OCI-LY1 (cell line): Measurements from ENCODE around the gene DMD.

Source experiments
- EZH2 ChIP-seq: fragments of 200-600 bp; sonication (generic), shearing (Covaris generic); IDR thresholded peaks from 2 replicates; pipeline ENCODE4 v1.8.0; 2017; ENCODE audit warnings: borderline replicate concordance, mixed run types, mild to moderate bottlenecking, antibody characterized with exemption, low read length, moderate library complexity, mixed read lengths
- TF ChIP-seq, protein P1 (sequence below): fragments of 200-600 bp; sonication (generic), shearing (Covaris generic); IDR thresholded peaks from 2 replicates; pipeline ENCODE4 v1.5.1; 2017; ENCODE audit warnings: mild to moderate bottlenecking, antibody characterized with exemption, low read length, moderate library complexity, mixed read lengths

DNA sequence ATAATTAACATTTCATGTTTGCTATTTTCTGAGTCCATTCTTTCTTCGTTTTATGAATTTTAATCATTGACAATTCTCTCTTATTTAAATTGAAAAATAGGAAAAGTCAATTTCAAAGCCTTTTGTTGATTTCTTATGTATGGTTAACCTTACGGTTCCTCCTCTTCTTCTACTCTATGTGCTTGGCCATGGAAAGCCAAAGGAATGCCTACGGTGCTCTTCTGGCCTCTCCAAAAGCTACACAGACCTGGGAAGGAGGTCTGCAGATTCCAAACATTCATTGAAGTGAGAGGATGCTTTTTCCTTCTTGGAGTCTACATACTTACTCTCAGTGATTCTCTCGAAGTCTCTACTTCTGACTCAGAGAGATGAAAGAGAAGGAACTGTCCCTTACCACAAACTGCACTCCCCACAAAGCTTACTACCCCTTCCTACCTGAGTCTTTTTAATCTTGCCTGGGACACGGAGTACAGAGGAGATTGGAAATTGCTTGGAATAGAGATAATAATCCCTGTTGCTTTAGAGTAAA is 1276.4 kb downstream of the DMD start:
- TF ChIP-seq, protein P1, sequence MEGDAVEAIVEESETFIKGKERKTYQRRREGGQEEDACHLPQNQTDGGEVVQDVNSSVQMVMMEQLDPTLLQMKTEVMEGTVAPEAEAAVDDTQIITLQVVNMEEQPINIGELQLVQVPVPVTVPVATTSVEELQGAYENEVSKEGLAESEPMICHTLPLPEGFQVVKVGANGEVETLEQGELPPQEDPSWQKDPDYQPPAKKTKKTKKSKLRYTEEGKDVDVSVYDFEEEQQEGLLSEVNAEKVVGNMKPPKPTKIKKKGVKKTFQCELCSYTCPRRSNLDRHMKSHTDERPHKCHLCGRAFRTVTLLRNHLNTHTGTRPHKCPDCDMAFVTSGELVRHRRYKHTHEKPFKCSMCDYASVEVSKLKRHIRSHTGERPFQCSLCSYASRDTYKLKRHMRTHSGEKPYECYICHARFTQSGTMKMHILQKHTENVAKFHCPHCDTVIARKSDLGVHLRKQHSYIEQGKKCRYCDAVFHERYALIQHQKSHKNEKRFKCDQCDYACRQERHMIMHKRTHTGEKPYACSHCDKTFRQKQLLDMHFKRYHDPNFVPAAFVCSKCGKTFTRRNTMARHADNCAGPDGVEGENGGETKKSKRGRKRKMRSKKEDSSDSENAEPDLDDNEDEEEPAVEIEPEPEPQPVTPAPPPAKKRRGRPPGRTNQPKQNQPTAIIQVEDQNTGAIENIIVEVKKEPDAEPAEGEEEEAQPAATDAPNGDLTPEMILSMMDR: no peak
- no peak for TF ChIP-seq EZH2
